ENCODE data around the gene HSPB8. TPM values are rescaled to one million over a fixed set of nuclear protein-coding genes. Genes with fewer than 3 reads are reported as not detected.

Gene HSPB8
- total RNA-seq = 4.2 TPM

GRCh38 chr12:119178544-119179334 lies at the start of gene HSPB8:
Gene HSPB8 (plus strand): TSS chr12:119178931. CDS start chr12:119179313, 382 bp downstream.
- peak; percentile 58 for DNase-seq

- DNase-seq = no peak
Measured at GRCh38 chr12:119129827-119130434, 48.8 kb upstream of the HSPB8 start.

GRCh38 chr12:119130523-119130922 lies 48.2 kb upstream of the HSPB8 start:
- no peak for DNase-seq

GRCh38 chr12:119134284-119135072 lies 44.3 kb upstream of the HSPB8 start:
- no peak for DNase-seq

GRCh38 chr12:119136811-119137410 lies 41.8 kb upstream of the HSPB8 start:
- no peak for DNase-seq

- DNase-seq = no peak
Measured at GRCh38 chr12:119139448-119139847, 39.3 kb upstream of the HSPB8 start.

- no peak for DNase-seq
Measured at GRCh38 chr12:119145367-119145766, 33.4 kb upstream of the HSPB8 start.

- DNase-seq = peak; percentile 44
Measured at GRCh38 chr12:119147847-119148448, 30.8 kb upstream of the HSPB8 start.

GRCh38 chr12:119149270-119149669 lies 29.5 kb upstream of the HSPB8 start:
- DNase-seq = no peak

- DNase-seq = no peak
Measured at GRCh38 chr12:119151445-119152026, 27.2 kb upstream of the HSPB8 start.

- peak; percentile 10 for DNase-seq
Measured at GRCh38 chr12:119153477-119154434, 25.0 kb upstream of the HSPB8 start.

- DNase-seq = no peak
Measured at GRCh38 chr12:119154435-119154818, 24.3 kb upstream of the HSPB8 start.

GRCh38 chr12:119156401-119157044 lies 22.2 kb upstream of the HSPB8 start:
- no peak for DNase-seq

- peak; percentile 7 for DNase-seq
Measured at GRCh38 chr12:119157528-119157927, 21.2 kb upstream of the HSPB8 start.

GRCh38 chr12:119157978-119158377 lies 20.8 kb upstream of the HSPB8 start:
- peak; percentile 56 for DNase-seq

GRCh38 chr12:119158402-119158801 lies 20.3 kb upstream of the HSPB8 start:
- DNase-seq = no peak

- DNase-seq = no peak
Measured at GRCh38 chr12:119159844-119160243, 18.9 kb upstream of the HSPB8 start.

GRCh38 chr12:119167902-119168301 lies 10.8 kb upstream of the HSPB8 start:
- DNase-seq = no peak

GRCh38 chr12:119168721-119169120 lies 10.0 kb upstream of the HSPB8 start:
- DNase-seq = no peak

GRCh38 chr12:119169150-119169549 lies 9.6 kb upstream of the HSPB8 start:
- DNase-seq = no peak
